Stimulated activated CD8-positive, alpha-beta memory T cell treated with anti-CD3 and anti-CD28 coated beads, Interleukin-2, amount 100 ng/mL, for 1 hour (primary cell): Measurements from ENCODE around the gene SLC31A1.

Experiments
- DNase-seq, 2 donors: peaks; one replicate each; pipeline ENCODE4 v3.0.0-alpha.2; 2020; ENCODE audit warnings: low read depth in 2 of 2

The SLC31A1 gene

GRCh38 chr9:113302792-113303418 is 81.6 kb downstream of the SLC31A1 start, which contains the start of gene RNF183:
TSS of gene RNF183 (minus strand) at chr9:113303376. CDS start at chr9:113298184, 5,192 bp downstream.
- DNase-seq: no peak

DNA sequence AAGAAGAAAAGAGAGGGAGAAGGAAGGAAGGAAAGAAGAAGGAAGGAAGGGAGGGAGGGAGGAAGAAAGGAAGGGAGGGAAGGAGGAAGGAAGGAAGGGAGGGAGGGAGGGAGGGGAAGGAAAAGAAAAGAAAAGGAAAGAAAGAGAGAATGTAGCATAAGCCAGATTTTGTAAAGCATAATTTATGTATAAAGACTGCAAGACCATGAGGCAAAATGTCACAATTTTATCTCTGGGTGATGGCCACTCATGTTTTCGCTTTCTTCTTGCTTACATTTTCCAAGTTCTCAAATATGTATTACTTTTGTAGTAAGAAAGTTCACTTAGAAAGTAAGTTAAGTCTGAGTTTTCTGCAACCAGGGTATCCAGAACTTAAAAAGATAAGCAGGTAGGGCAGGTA is 85.2 kb downstream of the SLC31A1 start:
- DNase-seq: no peak

DNA sequence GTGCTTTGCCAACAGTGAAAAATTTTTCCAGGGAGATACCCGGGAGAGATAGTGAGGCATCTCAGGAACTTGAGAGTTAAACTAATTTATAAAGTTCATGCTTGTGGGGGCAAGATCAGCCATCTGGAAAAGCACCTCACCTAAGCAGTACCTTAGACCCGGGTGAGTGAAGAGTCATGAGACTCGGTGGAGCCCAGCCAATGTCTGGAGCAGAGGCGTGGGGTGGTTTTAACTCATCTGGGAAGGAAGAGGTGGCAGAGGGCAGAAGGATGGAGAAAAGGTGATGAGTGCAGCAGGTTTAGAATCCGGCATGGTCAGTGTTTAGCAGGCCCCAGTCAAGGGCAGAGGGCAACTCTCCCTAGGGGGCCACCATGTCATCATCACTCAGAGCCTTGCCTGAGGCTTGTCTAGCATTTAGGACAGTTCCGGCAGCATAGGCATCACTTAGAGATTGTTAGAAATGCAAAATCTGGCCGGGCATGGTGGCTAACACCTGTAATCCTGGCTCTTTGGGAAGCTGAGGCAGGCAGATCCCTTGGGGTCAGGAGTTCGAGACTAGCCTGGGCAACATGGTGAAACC is 86.1 kb downstream of the SLC31A1 start:
- no peak for DNase-seq

- DNase-seq: no peak
Observed at GRCh38 chr9:113309204-113309813, 88.0 kb downstream of the SLC31A1 start.

DNA sequence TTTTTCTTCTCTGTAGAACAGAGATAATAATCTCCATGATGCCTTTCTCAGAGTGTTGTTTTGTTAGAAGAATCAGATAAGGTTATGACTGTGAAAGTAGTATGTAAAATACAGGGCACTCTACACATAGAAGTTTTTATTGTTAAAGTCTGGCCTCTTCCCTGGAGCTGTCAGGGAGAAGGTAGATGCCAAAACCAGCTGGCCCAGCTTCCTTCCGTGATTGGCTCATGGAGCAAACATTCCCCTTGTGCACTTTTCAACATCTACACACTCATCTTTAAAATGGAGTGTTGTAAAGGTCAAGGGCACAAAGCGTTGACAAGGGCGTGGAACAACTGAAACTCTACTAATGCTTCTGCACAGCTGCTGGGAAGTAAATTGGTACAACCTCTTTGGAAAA is 89.2 kb downstream of the SLC31A1 start:
- no peak for DNase-seq

DNA sequence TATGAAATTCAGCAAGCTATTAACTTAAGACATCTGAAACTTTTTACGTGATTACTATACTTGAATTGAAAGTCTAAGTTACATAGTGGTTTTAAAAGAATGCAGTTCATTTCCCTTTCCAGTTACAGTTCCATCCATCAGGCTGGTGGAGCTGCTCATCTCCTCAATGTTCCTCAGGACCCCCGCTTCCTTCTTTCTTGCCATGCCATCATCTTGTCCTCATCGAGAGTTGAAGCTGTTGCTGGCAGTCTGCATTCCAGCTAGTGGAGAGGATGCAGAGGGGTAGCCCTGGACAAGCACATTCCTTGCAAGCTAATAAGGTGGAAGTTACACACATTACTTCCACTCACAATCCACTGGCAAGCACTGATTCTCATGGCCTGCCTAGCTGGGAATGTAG is 90.6 kb downstream of the SLC31A1 start:
- DNase-seq: no peak

DNA sequence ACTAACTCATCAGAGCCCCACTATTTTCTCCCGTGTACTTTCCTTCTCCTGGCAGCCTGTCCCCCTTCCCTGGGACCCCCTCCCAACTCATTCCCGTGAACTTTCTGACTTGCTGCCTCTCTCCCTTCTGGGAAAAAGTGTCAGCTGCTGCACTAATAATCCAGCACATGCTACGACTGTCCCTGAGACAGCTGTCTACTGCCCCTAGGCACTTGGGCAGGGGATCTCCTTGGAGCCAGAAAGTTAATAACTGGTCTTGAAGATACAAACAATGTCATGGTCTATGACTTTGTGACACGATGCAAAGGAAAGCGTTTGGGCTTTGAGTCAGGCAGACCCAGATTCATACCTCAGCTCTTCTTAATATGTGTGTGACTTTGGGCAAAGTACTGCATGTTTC is 91.9 kb downstream of the SLC31A1 start:
- DNase-seq: no peak
